ENCODE data around the gene CUEDC2. TPM values are rescaled to one million over a fixed set of nuclear protein-coding genes. Genes with fewer than 3 reads are reported as not detected.
A peak's percentile ranks its signal among the peaks of the same experiment; 100 is the strongest.

Gene CUEDC2
- total and polyA plus RNA-seq, 7 experiments from 2014 or later, result 27.0 to 69.0 (median 36.1) TPM

DNA sequence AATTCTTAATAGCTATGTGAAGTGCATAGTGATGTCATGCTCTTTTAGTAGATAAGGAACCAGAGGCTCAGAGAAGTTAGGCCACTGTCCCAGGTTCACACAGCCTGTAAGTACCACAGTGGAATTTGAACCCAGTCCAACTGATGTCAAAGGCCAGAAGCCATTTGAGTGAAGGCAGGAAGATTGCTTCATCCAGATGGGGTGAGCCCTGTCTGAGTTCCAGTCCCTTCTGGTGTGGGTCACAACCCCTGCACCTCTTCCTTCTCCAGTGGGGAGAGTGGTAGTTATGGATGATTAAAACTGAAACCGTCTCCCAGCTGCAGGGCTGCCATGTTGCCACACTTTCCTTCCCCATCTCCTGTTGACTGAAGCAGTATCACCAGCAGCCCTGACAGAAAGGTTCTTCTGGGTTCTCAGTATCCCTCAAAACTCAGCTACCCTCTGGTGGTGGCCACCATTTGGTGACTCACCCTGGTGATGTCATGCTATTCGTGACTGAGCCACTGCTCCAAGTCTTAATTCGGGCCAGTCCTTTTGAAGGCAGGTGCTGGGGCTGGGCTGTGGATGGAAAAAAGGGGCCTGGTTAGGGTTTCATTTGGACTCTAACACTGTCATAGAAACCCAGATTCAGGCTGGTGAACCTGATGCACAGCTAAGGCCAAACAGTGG lies 20.4 kb upstream of the CUEDC2 start:
- ATAC-seq, result peak; percentile 17
- no peaks in the 10 kb centered on the region for H3K9me3 Mint-ChIP-seq
- peaks cover 0 to 9% (median 4%) of the 10 kb centered on the region in 5 donors for H3K36me3 Mint-ChIP-seq
- no peaks in the 10 kb centered on the region for H3K27me3 ChIP-seq (ENCODE audit: control insufficient read depth in 2 of 2, insufficient read depth in 2 of 2, low read length in 2 of 2)
- DNase-seq, result peak in 2 of 9 donors; percentile 20 to 65
- H3K27ac Mint-ChIP-seq, result peak overlapping the region in 7 of 9 donors; percentile 45 to 88 (median 67)
- no peaks in the 10 kb centered on the region for H3K27me3 Mint-ChIP-seq
- peaks cover 20 to 32% (median 26%) of the 10 kb centered on the region in 7 donors for H3K4me1 Mint-ChIP-seq
- intact Hi-C loops (cut with micrococcal nuclease), result loop anchor here in 1 of 2 donors (5.0 kb wide), 2 partner anchors 189 to 396 kb away; partner anchors contain the start of genes ARMH3 and TRIM8
- H3K9me3 ChIP-seq (ENCODE audit: control insufficient read depth in 2 of 3, low read length in 3 of 3), result no peaks in the 10 kb centered on the region
- peak overlapping the region in 9 of 10 donors; percentile 10 to 94 (median 64) for H3K4me3 Mint-ChIP-seq
- H3K4me1 ChIP-seq (ENCODE audit: control insufficient read depth in 2 of 2, insufficient read depth in 2 of 2, low read length in 2 of 2), result peaks cover 12 to 14% of the 10 kb centered on the region in 2 donors
- no peak overlapping the region for H3K4me3 ChIP-seq (ENCODE audit: low read length)
- ChIA-PET CTCF (interaction anchor here (0.8 to 0.9 kb wide), 2 partner anchors 30 to 55 kb away, joined by 3 read pairs; no protein-coding TSS in a partner anchor), POLR2A (interaction anchor here (1.2 to 6.7 kb wide), 6 partner anchors 8 to 56 kb away, joined by 3 to 157 read pairs (median 68); partner anchors contain the start of genes CUEDC2, FBXL15 and NFKB2)
- H3K27ac ChIP-seq (ENCODE audit: low read depth, low read length), result no peak overlapping the region
- H3K36me3 ChIP-seq (ENCODE audit: control insufficient read depth in 2 of 3, insufficient read depth in 3 of 3, low read length in 3 of 3), result peaks cover 0 to 7% (median 3%) of the 10 kb centered on the region in 3 experiments

DNA sequence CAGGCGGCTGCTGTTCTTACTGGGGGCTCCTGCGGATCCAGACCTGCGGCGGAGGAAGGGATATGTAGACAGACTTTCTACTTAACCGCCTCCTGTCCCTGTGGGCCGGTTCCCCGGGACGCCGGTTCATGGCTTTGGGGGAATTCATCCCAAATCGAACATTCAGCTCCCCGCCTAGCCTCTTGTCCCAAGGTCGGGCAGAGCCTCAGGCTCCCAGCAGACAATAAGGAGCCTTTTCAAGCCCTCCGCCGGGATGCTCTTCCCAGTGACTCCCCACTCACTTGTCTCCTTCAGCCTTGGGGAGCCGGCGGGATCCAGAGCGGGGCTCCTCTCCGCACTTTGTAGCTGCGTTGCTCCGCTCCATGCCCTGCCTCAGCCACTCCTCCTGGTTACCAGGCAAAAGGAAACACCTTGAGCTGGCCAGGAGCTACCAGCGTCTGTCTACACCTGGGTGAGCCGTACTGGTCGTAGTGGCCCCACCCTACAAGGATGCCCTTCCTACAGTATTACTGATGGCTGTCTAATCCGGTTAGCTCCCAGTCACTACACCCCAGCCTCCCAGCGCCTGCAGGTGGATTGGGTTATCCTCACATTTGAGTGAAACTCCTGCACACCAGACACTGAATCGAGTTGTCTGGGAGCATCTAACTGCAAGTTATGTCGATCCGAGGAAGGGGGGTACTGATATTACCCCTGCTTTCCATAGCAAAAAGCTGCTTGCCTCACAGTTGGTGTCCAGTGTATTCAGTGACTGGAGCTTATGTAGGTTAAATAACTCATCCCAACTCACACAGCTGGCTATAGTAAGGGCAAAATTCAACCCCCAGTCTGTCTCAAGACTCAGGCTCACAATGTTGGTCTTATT lies 19.0 kb upstream of the CUEDC2 start, which contains the start of gene C10orf95:
C10orf95 (minus strand) TSS at position 439 of the 865 bp plus-strand sequence. CDS start 450 bp downstream, outside the sequence.
- Mint-ChIP-seq H3K36me3 (peaks cover 0 to 9% (median 4%) of the 10 kb centered on the region in 5 donors), H3K27me3 (no peaks in the 10 kb centered on the region), H3K27ac (peak within 1 kb of the TSS; percentile 77 to 96 (median 89)), H3K4me1 (peaks cover 14 to 32% (median 26%) of the 10 kb centered on the region in 7 donors), H3K4me3 (peak within 1 kb of the TSS; percentile 85 to 97 (median 92)), H3K9me3 (no peaks in the 10 kb centered on the region)
- Histone ChIP-seq H3K27ac (ENCODE audit: low read depth, low read length) (peak within 1 kb of the TSS; percentile 90), H3K9me3 (ENCODE audit: control insufficient read depth in 2 of 3, low read length in 3 of 3) (no peaks in the 10 kb centered on the region), H3K36me3 (ENCODE audit: control insufficient read depth in 2 of 3, insufficient read depth in 3 of 3, low read length in 3 of 3) (peaks cover 0 to 5% (median 3%) of the 10 kb centered on the region in 3 experiments), H3K27me3 (ENCODE audit: control insufficient read depth in 2 of 2, insufficient read depth in 2 of 2, low read length in 2 of 2) (no peaks in the 10 kb centered on the region), H3K4me1 (ENCODE audit: control insufficient read depth in 2 of 2, insufficient read depth in 2 of 2, low read length in 2 of 2) (peaks cover 12 to 14% of the 10 kb centered on the region in 2 donors), H3K4me3 (ENCODE audit: low read length) (peak within 1 kb of the TSS; percentile 88)
- CTCF ChIA-PET, result interaction anchor here (0.7 to 2.6 kb wide), 6 partner anchors 19 to 41 kb away, joined by 3 to 9 read pairs (median 4); partner anchors contain the start of genes CUEDC2 and FBXL15
- ATAC-seq (no peak), DNase-seq (no peak)
- POLR2A ChIA-PET, result interaction anchor here (0.9 to 6.7 kb wide), 20 partner anchors 9 to 467 kb away, joined by 3 to 157 read pairs (median 4); partner anchors contain the start of genes ACTR1A, CNNM2, CUEDC2 and FBXL15
- intact Hi-C loops (cut with micrococcal nuclease), result loop anchor here (2.0 to 5.0 kb wide), 3 partner anchors 191 to 394 kb away; partner anchors contain the start of genes ARMH3 (in 1 of the 2) and TRIM8 (in 1 of the 2)

DNA sequence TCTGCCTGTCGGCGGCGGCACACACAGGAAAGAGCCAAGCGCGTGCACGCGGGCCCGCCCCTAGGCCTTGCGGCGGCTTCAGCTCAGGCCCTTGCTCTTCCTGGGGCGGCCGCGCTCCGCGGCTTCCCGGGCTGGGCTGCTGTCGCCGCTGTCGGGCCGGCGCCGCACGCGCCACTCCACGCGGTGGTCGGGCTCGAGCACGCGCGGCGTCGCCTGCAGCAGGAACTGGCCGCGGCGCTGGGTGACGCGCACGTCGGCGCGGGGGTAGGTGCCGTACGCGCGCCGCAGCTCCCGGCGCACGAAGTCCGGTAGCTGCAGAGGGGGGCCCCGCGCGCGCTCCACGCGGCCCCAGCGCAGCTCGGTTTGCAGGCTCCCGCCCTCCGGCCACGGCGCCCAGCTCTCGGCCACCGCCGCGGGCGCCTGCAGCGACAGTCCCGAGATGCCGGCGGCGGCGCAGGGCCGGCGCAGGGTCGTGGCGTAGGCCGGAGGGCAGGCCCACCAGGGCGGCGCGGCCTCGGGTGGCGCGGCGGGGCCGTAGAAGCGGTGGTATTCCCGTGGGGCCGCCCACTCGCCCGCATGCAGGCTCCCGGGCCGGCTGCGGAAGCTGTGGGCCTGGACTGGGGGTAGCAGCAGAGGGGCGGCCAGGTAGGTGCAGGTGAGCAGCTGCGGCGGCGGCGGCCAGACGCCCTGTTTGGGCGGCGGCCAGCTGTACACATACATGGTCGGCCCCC lies 18.2 kb upstream of the CUEDC2 start:
- Mint-ChIP-seq H3K4me3 (peak overlapping the region; percentile 89 to 97 (median 94)), H3K36me3 (peaks cover 0 to 9% (median 4%) of the 10 kb centered on the region in 5 donors), H3K27me3 (no peaks in the 10 kb centered on the region), H3K9me3 (no peaks in the 10 kb centered on the region), H3K4me1 (peaks cover 14 to 37% (median 27%) of the 10 kb centered on the region in 7 donors), H3K27ac (peak overlapping the region; percentile 81 to 97 (median 95))
- peaks cover 12 to 14% of the 10 kb centered on the region in 2 donors for H3K4me1 ChIP-seq (ENCODE audit: control insufficient read depth in 2 of 2, insufficient read depth in 2 of 2, low read length in 2 of 2)
- no peaks in the 10 kb centered on the region for H3K9me3 ChIP-seq (ENCODE audit: control insufficient read depth in 2 of 3, low read length in 3 of 3)
- H3K27ac ChIP-seq (ENCODE audit: low read depth, low read length), result peak overlapping the region; percentile 90
- H3K36me3 ChIP-seq (ENCODE audit: control insufficient read depth in 2 of 3, insufficient read depth in 3 of 3, low read length in 3 of 3), result peaks cover 0 to 3% (median 0%) of the 10 kb centered on the region in 3 experiments
- ChIA-PET CTCF (interaction anchor here (0.5 to 2.6 kb wide), 9 partner anchors 18 to 256 kb away, joined by 3 to 9 read pairs (median 4); partner anchors contain the start of genes CUEDC2 and FBXL15), POLR2A (interaction anchor here (0.7 to 6.7 kb wide), 25 partner anchors 9 to 467 kb away, joined by 3 to 157 read pairs (median 4); partner anchors contain the start of genes ACTR1A, CNNM2, CUEDC2 and FBXL15)
- intact Hi-C loops (cut with micrococcal nuclease), result loop anchor here (1.0 to 5.0 kb wide), 13 partner anchors 11 to 393 kb away; partner anchors contain the start of genes ACTR1A (in 2 of the 2), CUEDC2 (in 2 of the 2), ARMH3 (in 1 of the 2) and GBF1 (in 1 of the 2)
- ATAC-seq, result peak; percentile 90
- H3K4me3 ChIP-seq (ENCODE audit: low read length), result peak overlapping the region; percentile 88
- H3K27me3 ChIP-seq (ENCODE audit: control insufficient read depth in 2 of 2, insufficient read depth in 2 of 2, low read length in 2 of 2), result no peaks in the 10 kb centered on the region
- DNase-seq, result peak; percentile 85 to 95 (median 92)

DNA sequence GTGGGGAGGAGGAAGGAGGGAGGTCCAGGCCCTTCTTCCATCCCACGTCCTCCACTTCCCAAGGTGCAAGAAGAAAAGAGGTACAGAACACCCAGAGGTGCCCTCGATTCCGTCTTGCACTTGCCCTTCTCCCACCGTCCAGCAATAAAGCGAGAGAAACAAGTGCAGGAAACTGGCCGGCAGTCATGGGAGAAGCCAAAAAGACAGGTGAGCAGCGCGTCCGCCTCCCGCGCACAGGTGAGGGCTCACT lies 17.7 kb upstream of the CUEDC2 start:
- no peaks in the 10 kb centered on the region for H3K27me3 Mint-ChIP-seq
- ChIA-PET POLR2A (interaction anchor here (0.6 to 6.7 kb wide), 20 partner anchors 9 to 293 kb away, joined by 3 to 157 read pairs (median 6); partner anchors contain the start of genes ACTR1A, CUEDC2, FBXL15 and NFKB2), CTCF (interaction anchor here (0.5 to 2.6 kb wide), 11 partner anchors 15 to 256 kb away, joined by 3 to 9 read pairs (median 4); partner anchors contain the start of genes CUEDC2 and FBXL15)
- no peaks in the 10 kb centered on the region for H3K27me3 ChIP-seq (ENCODE audit: control insufficient read depth in 2 of 2, insufficient read depth in 2 of 2, low read length in 2 of 2)
- H3K4me1 ChIP-seq (ENCODE audit: control insufficient read depth in 2 of 2, insufficient read depth in 2 of 2, low read length in 2 of 2), result peaks cover 12 to 14% of the 10 kb centered on the region in 2 donors
- peak overlapping the region; percentile 81 to 97 (median 95) for H3K27ac Mint-ChIP-seq
- H3K36me3 ChIP-seq (ENCODE audit: control insufficient read depth in 2 of 3, insufficient read depth in 3 of 3, low read length in 3 of 3), result peaks cover 0 to 3% (median 0%) of the 10 kb centered on the region in 3 experiments
- no peaks in the 10 kb centered on the region for H3K9me3 Mint-ChIP-seq
- H3K4me3 Mint-ChIP-seq, result peak overlapping the region; percentile 89 to 97 (median 94)
- H3K4me1 Mint-ChIP-seq, result peaks cover 14 to 36% (median 27%) of the 10 kb centered on the region in 7 donors
- H3K27ac ChIP-seq (ENCODE audit: low read depth, low read length), result peak overlapping the region; percentile 90
- intact Hi-C loops (cut with micrococcal nuclease), result loop anchor here (1.0 to 5.0 kb wide), 13 partner anchors 11 to 393 kb away; partner anchors contain the start of genes ACTR1A (in 2 of the 2), CUEDC2 (in 2 of the 2), ARMH3 (in 1 of the 2) and GBF1 (in 1 of the 2)
- no peak for DNase-seq
- H3K9me3 ChIP-seq (ENCODE audit: control insufficient read depth in 2 of 3, low read length in 3 of 3), result no peaks in the 10 kb centered on the region
- H3K36me3 Mint-ChIP-seq, result peaks cover 0 to 9% (median 4%) of the 10 kb centered on the region in 5 donors
- no peak for ATAC-seq
- peak overlapping the region; percentile 88 for H3K4me3 ChIP-seq (ENCODE audit: low read length)

DNA sequence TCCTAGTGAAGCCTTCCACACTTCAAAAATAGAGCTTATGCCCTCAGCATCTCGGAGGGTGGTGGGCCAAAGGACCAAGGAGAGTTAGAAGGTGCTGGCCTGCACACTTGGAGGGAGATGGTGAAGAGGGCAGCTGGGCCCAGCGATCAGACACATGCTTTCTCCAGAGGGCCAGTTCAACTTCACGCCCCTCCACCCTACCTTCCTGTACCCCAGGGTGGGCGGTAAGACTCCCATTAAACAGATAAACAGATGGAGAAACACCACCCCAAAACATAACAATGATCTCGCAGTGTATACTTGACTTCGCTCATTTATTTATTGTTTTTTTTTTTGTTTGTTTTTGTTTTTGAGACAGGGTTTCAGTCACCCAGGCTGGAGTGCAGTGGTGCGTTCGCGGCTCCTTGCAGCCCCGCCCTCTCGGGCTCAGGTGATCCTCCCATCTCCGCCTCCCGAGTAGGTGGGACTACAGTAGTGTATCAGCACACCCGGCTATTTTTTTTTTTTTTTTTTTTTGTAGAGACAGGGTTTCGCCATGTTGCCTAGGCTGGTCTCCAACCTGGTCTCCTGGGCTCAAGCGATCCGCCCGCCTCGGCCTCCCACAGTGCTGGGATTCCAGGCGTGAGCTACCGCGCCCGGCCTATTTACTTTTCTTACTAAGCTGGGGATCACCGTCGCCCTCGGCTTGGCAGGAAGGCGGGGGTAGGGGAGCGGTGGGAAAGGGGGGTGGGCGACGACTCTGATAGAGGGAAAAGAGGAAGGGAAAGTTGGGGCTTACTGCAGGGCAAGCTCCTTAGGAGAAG lies 17.1 kb upstream of the CUEDC2 start:
- ChIA-PET CTCF (interaction anchor here (0.5 to 2.6 kb wide), 10 partner anchors 15 to 255 kb away, joined by 3 to 9 read pairs (median 4); partner anchors contain the start of gene CUEDC2), POLR2A (interaction anchor here (0.6 to 6.7 kb wide), 16 partner anchors 8 to 294 kb away, joined by 3 to 157 read pairs (median 8); partner anchors contain the start of genes ACTR1A, CUEDC2, FBXL15 and NFKB2)
- no peaks in the 10 kb centered on the region for H3K27me3 Mint-ChIP-seq
- peak overlapping the region; percentile 88 for H3K4me3 ChIP-seq (ENCODE audit: low read length)
- H3K4me1 ChIP-seq (ENCODE audit: control insufficient read depth in 2 of 2, insufficient read depth in 2 of 2, low read length in 2 of 2), result peaks cover 12 to 14% of the 10 kb centered on the region in 2 donors
- intact Hi-C loops (cut with micrococcal nuclease), result loop anchor here (1.0 to 5.0 kb wide), 13 partner anchors 12 to 392 kb away; partner anchors contain the start of genes ACTR1A (in 2 of the 2), CUEDC2 (in 2 of the 2), NOLC1 (in 2 of the 2) and ARMH3 (in 1 of the 2)
- ATAC-seq (peak; percentile 76), DNase-seq (peak; percentile 46 to 89 (median 81))
- H3K4me3 Mint-ChIP-seq, result peak overlapping the region; percentile 89 to 97 (median 94)
- peaks cover 14 to 37% (median 27%) of the 10 kb centered on the region in 7 donors for H3K4me1 Mint-ChIP-seq
- H3K9me3 Mint-ChIP-seq, result no peaks in the 10 kb centered on the region
- peaks cover 0 to 3% (median 0%) of the 10 kb centered on the region in 3 experiments for H3K36me3 ChIP-seq (ENCODE audit: control insufficient read depth in 2 of 3, insufficient read depth in 3 of 3, low read length in 3 of 3)
- H3K9me3 ChIP-seq (ENCODE audit: control insufficient read depth in 2 of 3, low read length in 3 of 3), result no peaks in the 10 kb centered on the region
- H3K27ac ChIP-seq (ENCODE audit: low read depth, low read length), result peak overlapping the region; percentile 90
- peaks cover 0 to 12% (median 4%) of the 10 kb centered on the region in 5 donors for H3K36me3 Mint-ChIP-seq
- peak overlapping the region; percentile 81 to 97 (median 95) for H3K27ac Mint-ChIP-seq
- H3K27me3 ChIP-seq (ENCODE audit: control insufficient read depth in 2 of 2, insufficient read depth in 2 of 2, low read length in 2 of 2), result no peaks in the 10 kb centered on the region

All from naive thymus-derived CD4-positive, alpha-beta T cell (primary cell).